Measurements from ENCODE around the gene SLC38A8.
A peak's percentile ranks its signal among the peaks of the same experiment; 100 is the strongest.

The SLC38A8 gene

DNA sequence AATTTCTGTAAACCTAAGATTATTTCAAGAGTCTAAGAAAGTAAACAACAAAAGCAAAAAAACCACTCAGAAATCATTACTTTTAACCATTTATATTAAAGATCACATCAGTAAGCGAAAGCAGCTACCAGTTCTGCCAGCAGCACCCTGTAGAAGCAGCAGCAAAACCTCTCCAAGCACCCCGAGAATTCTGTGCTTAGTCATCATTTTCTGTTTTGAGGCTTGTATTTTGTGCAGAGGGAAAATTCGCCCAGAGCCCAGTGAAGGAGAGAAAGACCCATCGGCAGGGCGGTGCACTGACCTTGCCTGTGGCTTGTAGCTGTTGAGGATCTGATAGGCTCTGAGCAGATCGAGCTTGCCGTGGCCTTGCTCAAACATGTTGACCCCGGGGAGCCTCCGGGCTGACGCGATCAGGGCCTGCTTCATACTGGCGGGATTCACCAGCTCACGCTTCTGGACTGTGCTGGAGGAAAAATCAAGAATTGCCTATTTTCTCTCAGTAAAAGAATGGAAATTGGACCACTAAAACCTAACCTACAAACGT, 38.9 kb upstream of the SLC38A8 start:
- no peak for DNase-seq (ENCODE audit: low read depth in 2 of 2)
- TF ChIP-seq CTCF (IDR thresholded peaks at IDR 0.05; ENCODE audit: low read depth, low read length), result no peak
- no peak overlapping the region for H3K4me3 ChIP-seq (replicated peaks in 1 of 2; ENCODE audit: low read depth in 2 of 2, low read length in 2 of 2)

DNA sequence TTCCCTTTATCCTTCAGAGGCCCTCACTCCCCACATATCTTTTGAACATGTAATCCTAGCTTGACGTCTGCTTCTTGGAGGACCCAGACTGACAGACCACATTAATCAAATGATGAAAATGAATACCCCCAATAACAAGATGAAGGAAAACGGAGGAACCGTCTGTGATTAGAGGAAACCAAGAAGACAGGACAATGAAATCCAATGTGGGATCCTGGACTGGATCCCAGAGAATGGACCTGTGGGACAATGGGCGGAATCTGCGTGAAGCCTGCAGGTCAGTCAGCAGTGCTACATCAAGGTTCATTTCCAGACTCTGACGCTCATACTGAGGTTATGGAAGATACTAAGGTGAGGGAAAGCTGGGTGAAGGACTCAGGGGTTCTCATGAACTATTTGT, 38.2 kb upstream of the SLC38A8 start:
- TF ChIP-seq CTCF (IDR thresholded peaks at IDR 0.05; ENCODE audit: low read depth, low read length), result no peak
- DNase-seq (ENCODE audit: low read depth in 2 of 2), result no peak
- H3K4me3 ChIP-seq (replicated peaks in 1 of 2; ENCODE audit: low read depth in 2 of 2, low read length in 2 of 2), result no peak overlapping the region

DNA sequence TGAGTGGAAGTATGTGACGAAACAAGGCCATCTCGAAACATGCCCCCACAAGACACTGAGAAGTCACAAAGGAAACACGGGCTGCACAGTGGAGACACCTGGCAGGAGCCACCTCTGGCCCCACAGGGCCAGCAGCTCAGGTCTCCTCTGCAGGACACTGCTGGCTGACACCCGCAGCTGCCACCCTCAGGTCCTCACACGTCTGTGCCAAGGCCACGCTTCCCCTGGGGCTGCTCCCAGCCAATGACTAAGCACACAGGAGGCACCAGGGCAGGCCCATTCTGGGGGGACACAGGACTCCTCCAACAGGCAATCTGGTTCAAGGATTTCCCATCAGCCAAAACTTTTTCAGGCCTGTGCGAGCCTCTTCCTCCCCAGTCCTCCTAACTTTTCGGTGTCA, 37.8 kb upstream of the SLC38A8 start:
- no peak for TF ChIP-seq CTCF (IDR thresholded peaks at IDR 0.05; ENCODE audit: low read depth, low read length)
- DNase-seq (ENCODE audit: low read depth in 2 of 2), result no peak
- no peak overlapping the region for H3K4me3 ChIP-seq (replicated peaks in 1 of 2; ENCODE audit: low read depth in 2 of 2, low read length in 2 of 2)

DNA sequence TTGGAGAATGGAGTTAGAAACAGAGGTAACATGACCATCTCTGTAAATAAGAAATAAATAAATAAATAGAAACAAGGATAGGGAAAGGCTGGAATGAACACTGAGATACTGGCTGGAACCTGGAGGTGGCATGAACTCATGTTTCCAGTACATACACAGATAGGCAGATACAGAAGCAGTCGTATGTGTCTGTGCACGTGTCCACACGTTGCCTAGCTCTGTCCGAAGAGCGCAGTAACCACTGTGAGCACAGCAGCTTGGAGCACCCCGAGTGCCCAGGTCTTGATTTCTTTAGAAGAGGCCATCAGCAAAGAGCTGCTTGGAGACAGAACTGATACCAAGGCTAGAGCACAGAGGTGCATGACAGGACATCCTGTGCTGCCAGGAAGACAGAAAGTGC, 37.1 kb upstream of the SLC38A8 start:
- TF ChIP-seq CTCF (IDR thresholded peaks at IDR 0.05; ENCODE audit: low read depth, low read length), result no peak
- no peak for DNase-seq (ENCODE audit: low read depth in 2 of 2)

GRCh38 chr16:84075376-84075775, 32.8 kb upstream of the SLC38A8 start:
- no peak for DNase-seq (ENCODE audit: low read depth in 2 of 2)
- no peak overlapping the region for H3K4me3 ChIP-seq (replicated peaks in 1 of 2; ENCODE audit: low read depth in 2 of 2, low read length in 2 of 2)
- no peak for TF ChIP-seq CTCF (IDR thresholded peaks at IDR 0.05; ENCODE audit: low read depth, low read length)

More for the DNA sequence above, 37.1 kb upstream of the SLC38A8 start:
- H3K4me3 ChIP-seq (replicated peaks in 1 of 2; ENCODE audit: low read depth in 2 of 2, low read length in 2 of 2), result no peak overlapping the region

GRCh38 chr16:84074721-84075120, 32.1 kb upstream of the SLC38A8 start:
- DNase-seq (ENCODE audit: low read depth in 2 of 2), result no peak
- no peak for TF ChIP-seq CTCF (IDR thresholded peaks at IDR 0.05; ENCODE audit: low read depth, low read length)
- no peak overlapping the region for H3K4me3 ChIP-seq (replicated peaks in 1 of 2; ENCODE audit: low read depth in 2 of 2, low read length in 2 of 2)

DNA sequence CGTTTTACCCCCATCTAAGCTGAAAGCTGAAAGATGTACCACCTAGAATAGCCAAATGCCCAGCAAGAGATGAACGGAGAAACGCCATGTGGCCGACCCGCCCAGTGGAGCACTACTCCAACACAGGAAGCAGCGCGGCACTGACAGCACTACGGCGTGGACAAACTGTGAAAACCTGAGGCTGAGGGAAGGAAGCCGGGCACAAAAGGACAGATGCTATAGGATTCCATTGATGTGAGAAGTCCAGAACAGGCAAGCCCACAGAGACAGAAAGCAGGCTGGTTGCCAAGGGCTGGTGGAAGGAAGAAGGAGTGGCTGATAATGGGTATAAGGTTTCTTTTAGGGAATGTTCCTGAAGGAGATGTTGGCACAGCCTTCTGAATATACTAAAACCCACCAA, 29.4 kb upstream of the SLC38A8 start:
- no peak for TF ChIP-seq CTCF (IDR thresholded peaks at IDR 0.05; ENCODE audit: low read depth, low read length)
- peak; percentile 48 to 69 for DNase-seq (ENCODE audit: low read depth in 2 of 2)
- H3K4me3 ChIP-seq (replicated peaks in 1 of 2; ENCODE audit: low read depth in 2 of 2, low read length in 2 of 2), result no peak overlapping the region
